Pancreas (tissue), 10 donors: ENCODE measurements around the gene HNF1A. TPM values are rescaled to one million over a fixed set of nuclear protein-coding genes. Genes with fewer than 3 reads are reported as not detected.

ENCODE experiments used
- ATAC-seq, 4 donors: fragments of 200-7000 bp; cut with Tn5 transposase; one replicate each; pipeline versions ENCODE4 v1.8.0 to v1.9.1; 2020; ENCODE audit warnings: mild to moderate bottlenecking in 4 of 4, moderate library complexity in 4 of 4
- DNase-seq, 6 donors: peaks; one replicate each; pipeline ENCODE4 v3.0.0-alpha.2; 2020
- FAIRE-seq: peaks from 2 replicates; lab custom pipeline; 2012; peaks lifted over from hg19 to GRCh38; lab: Jason Lieb, UNC
- H3K27ac ChIP-seq, 4 donors: fragments of 200-600 bp; sonication (generic); 1 replicate in 3 of 4; 2 replicates in 1 of 4; pipeline versions ENCODE4 v1.5.0 to v1.8.0; 2020
- H3K27me3 ChIP-seq, 4 donors: fragments of 200-600 bp; one replicate each; pipeline ENCODE4 v1.8.0; 2021
- H3K36me3 ChIP-seq, 3 donors: fragments of 200-600 bp; sonication (generic) in 1 of 3; one replicate each; pipeline versions ENCODE4 v1.5.0 to v1.8.0; 2020 to 2021
- H3K4me1 ChIP-seq, 3 donors: fragments of 200-600 bp; one replicate each; pipeline ENCODE4 v1.8.0; 2021
- H3K4me3 ChIP-seq, 4 donors: fragments of 200-600 bp; sonication (generic) in 2 of 4; one replicate each; pipeline versions ENCODE4 v1.5.0 to v1.8.0; 2020 to 2021
- H3K9me3 ChIP-seq, 4 donors: fragments of 200-600 bp; one replicate each; pipeline ENCODE4 v1.8.0; 2021
- CTCF ChIP-seq, 4 donors: fragments of 200-600 bp; sonication (generic) in 3 of 4; IDR thresholded peaks; one replicate each; pipeline versions ENCODE4 v1.5.0 to v1.8.0; 2021; ENCODE audit warnings: antibody characterized with exemption in 4 of 4
- WGBS, 2 donors: extraction: QIAGEN DNeasy Blood & Tissue Kit; methylation state at CpG; one replicate each; pipeline ENCODE4 v1.1.7; 2013; 5-methylcytosine and 5-hydroxymethylcytosine counted together
- intact Hi-C, 3 donors: fragments of 100-400 bp; cut with DNase I; formaldehyde crosslinking; loops; one replicate each; pipeline versions ENCODE4 v1.11.1 to v1.14.2; 2022
- polyA plus RNA-seq, 2 donors: library from polyadenylated mRNA; stranded (reverse); fragments of 200-250 nt; gene quantifications; one replicate each; pipeline ENCODE4 v1.2.3, GENCODE V29; 2013
- total RNA-seq, 6 donors: library from RNA; stranded (reverse); fragmentation: NEBNext Ultra II Directional in 4 of 6; extraction: Animal tissue kit (Norgen Biotek cat#: 25700) in 4 of 6; gene quantifications; one replicate each; pipeline versions ENCODE4 v1.2.1 to v1.2.4, GENCODE V29; 2021 to 2023
- donor health status: healthy with polysubstance abuse.
- donor health status: DM: no; HTN: no; CAD: no; lungs with moderate emphysema.
- donor health status: DM: no; HTN: no; CAD: no.
- donor health status: control.
- donor health status: control.
- donor health status: Bipolar disorder and iron deficiency.
- donor health status: DM: yes; HTN: yes; CAD: no.
- donor health status: DM: no; HTN: no; CAD: no.
- donor health status: DM: no; HTN: no; CAD: no.
- donor health status: DM: yes; HTN: yes; CAD: no.

Gene HNF1A
- total and polyA plus RNA-seq, 8 donors = 4.9 to 17.2 (median 7.8) TPM

- no peak overlapping the region for H3K27ac ChIP-seq
- no peaks in the 10 kb centered on the region for H3K27me3 ChIP-seq
- H3K4me1 ChIP-seq = no peaks in the 10 kb centered on the region
- ATAC-seq = peak in 1 of 4 donors; percentile 15
- 71 to 79% methylated on average over 5 of the region's 5 CpGs for WGBS, 2 donors
- intact Hi-C loops = no loop called here
- no peak for FAIRE-seq
- DNase-seq = no peak
- no peak overlapping the region for H3K4me3 ChIP-seq
- no peaks in the 10 kb centered on the region for H3K9me3 ChIP-seq
- TF ChIP-seq CTCF (IDR thresholded peaks at IDR 0.05) = no peak
- H3K36me3 ChIP-seq = no peaks in the 10 kb centered on the region
Measured at GRCh38 chr12:120956579-120957300, 21.6 kb upstream of the HNF1A start.

GRCh38 chr12:120959111-120959878 is 19.0 kb upstream of the HNF1A start:
- intact Hi-C loops = no loop called here
- no peak for DNase-seq
- Histone ChIP-seq H3K27ac (no peak overlapping the region), H3K4me3 (no peak overlapping the region), H3K27me3 (no peaks in the 10 kb centered on the region), H3K36me3 (no peaks in the 10 kb centered on the region), H3K4me1 (no peaks in the 10 kb centered on the region), H3K9me3 (no peaks in the 10 kb centered on the region)
- ATAC-seq = no peak
- TF ChIP-seq CTCF (IDR thresholded peaks at IDR 0.05) = no peak
- WGBS, 2 donors = 75 to 82% methylated on average over 13 of the region's 13 CpGs
- FAIRE-seq = no peak

GRCh38 chr12:120960657-120961056 is 17.7 kb upstream of the HNF1A start:
- H3K4me1 ChIP-seq = no peaks in the 10 kb centered on the region
- H3K36me3 ChIP-seq = no peaks in the 10 kb centered on the region
- DNase-seq (no peak), ATAC-seq (no peak), FAIRE-seq (no peak)
- intact Hi-C loops = no loop called here
- TF ChIP-seq CTCF (IDR thresholded peaks at IDR 0.05) = no peak
- no peak overlapping the region for H3K4me3 ChIP-seq
- no peak overlapping the region for H3K27ac ChIP-seq
- WGBS, 2 donors = 74 to 81% methylated on average over 7 of the region's 7 CpGs
- H3K9me3 ChIP-seq = no peaks in the 10 kb centered on the region
- H3K27me3 ChIP-seq = no peaks in the 10 kb centered on the region

- ATAC-seq (peak in 3 of 4 donors; percentile 53 to 67 (median 66)), FAIRE-seq (no peak), DNase-seq (peak in 3 of 6 donors; percentile 23 to 54 (median 45))
- Histone ChIP-seq H3K4me3 (no peak overlapping the region), H3K4me1 (no peaks in the 10 kb centered on the region), H3K9me3 (no peaks in the 10 kb centered on the region), H3K27me3 (no peaks in the 10 kb centered on the region), H3K36me3 (no peaks in the 10 kb centered on the region), H3K27ac (no peak overlapping the region)
- intact Hi-C loops = no loop called here
- 69% methylated on average over 17 of the region's 17 CpGs for WGBS, 2 donors
- TF ChIP-seq CTCF (IDR thresholded peaks at IDR 0.05) = no peak
Measured at GRCh38 chr12:120961604-120962531, 16.5 kb upstream of the HNF1A start.
